B cell (primary cell): ENCODE results near the gene HAO2. TPM values are rescaled to one million over a fixed set of nuclear protein-coding genes. Genes with fewer than 3 reads are reported as not detected.

ENCODE experiments used
- ATAC-seq: fragments of 200-7000 bp; cut with Tn5 transposase; one replicate; pipeline ENCODE4 v1.10.0; 2021; ENCODE audit warnings: low read depth, mild to moderate bottlenecking, moderate number of reproducible peaks, moderate library complexity
- CTCF ChIA-PET: fragments of 350-600 bp; sonication (Branson Sonifier 250); formaldehyde crosslinking; loops from one replicate; lab custom pipeline; 2021; ENCODE audit warnings: antibody characterized with exemption, inconsistent platforms; lab: Charles Lee
- POLR2A ChIA-PET: fragments of 350-600 bp; sonication (Branson Sonifier 250); formaldehyde crosslinking; loops from one replicate; lab custom pipeline; 2021; ENCODE audit warnings: antibody characterized with exemption; lab: Charles Lee
- DNase-seq: peaks from one replicate; pipeline ENCODE4 v3.0.0; 2013
- H2AFZ ChIP-seq: 2 replicates; pipeline ENCODE4 v1.6.1; 2012; ENCODE audit warnings: mild to moderate bottlenecking, low read depth, low read length; ENCODE audit not compliant: insufficient read depth, poor library complexity, severe bottlenecking
- H3K27ac ChIP-seq, 2 donors: 1 replicate in 1 of 2; 2 replicates in 1 of 2; pipeline ENCODE4 v1.5.1; 2012 to 2013; ENCODE audit warnings: low read length in 2 of 2, mild to moderate bottlenecking in 2 of 2, moderate library complexity in 1 of 2
- H3K27me3 ChIP-seq, 4 experiments: fragments of 200-600 bp in 1 of 4; sonication (generic) in 1 of 4; replicated peaks in 1 of 4; 1 replicate in 2 of 4; 2 replicates in 2 of 4; pipeline versions ENCODE4 v1.6.1 to v1.7.0; 2013 to 2016; ENCODE audit warnings: low read length in 3 of 4, mild to moderate bottlenecking in 2 of 4, mixed read lengths in 1 of 4, moderate library complexity in 1 of 4; ENCODE audit not compliant: insufficient read depth in 4 of 4, control insufficient read depth in 3 of 4; ENCODE audit errors: control extremely low read depth in 1 of 4
- H3K36me3 ChIP-seq, 2 experiments: replicated peaks in 1 of 2; 1 replicate in 1 of 2; 2 replicates in 1 of 2; pipeline versions ENCODE4 v1.6.1 to v1.7.1; 2013; ENCODE audit warnings: low read length in 1 of 2; ENCODE audit not compliant: insufficient read depth in 2 of 2, control insufficient read depth in 1 of 2; ENCODE audit errors: control extremely low read depth in 1 of 2, extremely low read depth in 1 of 2
- H3K4me1 ChIP-seq, 2 donors: fragments of 200-600 bp in 1 of 2; sonication (generic) in 1 of 2; 1 replicate in 1 of 2; 2 replicates in 1 of 2; pipeline versions ENCODE4 v1.5.1 to v1.6.1; 2013 to 2017; ENCODE audit warnings: low read length in 2 of 2; ENCODE audit not compliant: control insufficient read depth in 2 of 2, insufficient read depth in 2 of 2
- H3K4me2 ChIP-seq: replicated peaks from 2 replicates; pipeline ENCODE3; 2012; ENCODE audit warnings: mild to moderate bottlenecking, low read depth, low read length; ENCODE audit not compliant: poor library complexity, severe bottlenecking
- H3K4me3 ChIP-seq, 5 experiments: fragments of 200-600 bp in 1 of 5; sonication (generic) in 1 of 5; 1 replicate in 3 of 5; 2 replicates in 2 of 5; pipeline versions ENCODE4 v1.5.1 to v1.7.0; 2011 to 2016; ENCODE audit warnings: low read length in 4 of 5, mild to moderate bottlenecking in 4 of 5, low read depth in 2 of 5, control low read depth in 1 of 5, moderate library complexity in 1 of 5; ENCODE audit not compliant: insufficient read depth in 1 of 5; ENCODE audit errors: control extremely low read depth in 1 of 5, extremely low read depth in 1 of 5
- H3K79me2 ChIP-seq: fragments of 200-600 bp; sonication (generic); one replicate; pipeline ENCODE4 v1.6.0; 2016; ENCODE audit warnings: low read length; ENCODE audit not compliant: control insufficient read depth, insufficient read depth
- H3K9ac ChIP-seq: fragments of 200-600 bp; sonication (generic); 2 replicates; pipeline ENCODE4 v1.6.1; 2017; ENCODE audit warnings: mild to moderate bottlenecking, low read length, moderate library complexity
- H3K9me3 ChIP-seq, 3 donors: one replicate each; pipeline versions ENCODE4 v1.6.1 to v1.7.1; 2013; ENCODE audit warnings: low read length in 2 of 3; ENCODE audit not compliant: control insufficient read depth in 2 of 3, insufficient read depth in 1 of 3; ENCODE audit errors: control extremely low read depth in 1 of 3
- H4K20me1 ChIP-seq: 2 replicates; pipeline ENCODE4 v1.6.0; 2012; ENCODE audit warnings: mild to moderate bottlenecking, low read length; ENCODE audit not compliant: insufficient read depth, control insufficient read depth, poor library complexity, severe bottlenecking
- H3K27ac Mint-ChIP-seq: one replicate; pipeline ENCODE4 v1.8.0; 2021; ENCODE audit warnings: mixed read lengths
- H3K27me3 Mint-ChIP-seq: one replicate; pipeline ENCODE4 v1.8.0; 2021; ENCODE audit warnings: mixed read lengths
- H3K4me1 Mint-ChIP-seq: one replicate; pipeline ENCODE4 v1.8.0; 2021; ENCODE audit warnings: mixed read lengths
- H3K4me3 Mint-ChIP-seq: one replicate; pipeline ENCODE4 v1.8.0; 2021; ENCODE audit warnings: mixed read lengths
- H3K9me3 Mint-ChIP-seq: one replicate; pipeline ENCODE4 v1.8.0; 2022; ENCODE audit warnings: mixed read lengths; ENCODE audit not compliant: insufficient read depth
- EZH2 ChIP-seq: IDR thresholded peaks from 2 replicates; pipeline ENCODE4 v1.6.1; 2012; ENCODE audit warnings: borderline replicate concordance, low read depth, mild to moderate bottlenecking, moderate library complexity, low read length; ENCODE audit not compliant: insufficient read depth, poor library complexity, severe bottlenecking
- WGBS: methylation state at CpG from one replicate; pipeline ENCODE4 v1.1.5; 2013; ENCODE audit warnings: missing lambda C conversion rate; ENCODE audit not compliant: insufficient coverage; 5-methylcytosine and 5-hydroxymethylcytosine counted together
- intact Hi-C: fragments of 100-400 bp; cut with micrococcal nuclease; formaldehyde crosslinking; loops from one replicate; pipeline ENCODE4 v1.10.0; 2022
- polyA plus RNA-seq: library from polyadenylated mRNA; depleted of rRNA; stranded (reverse); fragments of >200 nt; gene quantifications from 2 replicates; pipeline ENCODE4 v1.2.3, GENCODE V29; 2012
- total RNA-seq, 2 donors: library from RNA; stranded (reverse); fragments of 120-200 nt in 1 of 2; gene quantifications; 1 replicate in 1 of 2; 2 replicates in 1 of 2; pipeline versions ENCODE4 v1.2.3 to v1.2.4, GENCODE V29; 2013 to 2022
- TF ChIP-seq, protein P1 (sequence below): fragments of 200-600 bp; IDR thresholded peaks from one replicate; pipeline ENCODE4 v1.8.0; 2022; ENCODE audit warnings: antibody characterized with exemption, mild to moderate bottlenecking

The HAO2 gene
- total and polyA plus RNA-seq, 2 donors (not counting 1 experiment from before 2014, with no cell fraction given) = not detected

DNA sequence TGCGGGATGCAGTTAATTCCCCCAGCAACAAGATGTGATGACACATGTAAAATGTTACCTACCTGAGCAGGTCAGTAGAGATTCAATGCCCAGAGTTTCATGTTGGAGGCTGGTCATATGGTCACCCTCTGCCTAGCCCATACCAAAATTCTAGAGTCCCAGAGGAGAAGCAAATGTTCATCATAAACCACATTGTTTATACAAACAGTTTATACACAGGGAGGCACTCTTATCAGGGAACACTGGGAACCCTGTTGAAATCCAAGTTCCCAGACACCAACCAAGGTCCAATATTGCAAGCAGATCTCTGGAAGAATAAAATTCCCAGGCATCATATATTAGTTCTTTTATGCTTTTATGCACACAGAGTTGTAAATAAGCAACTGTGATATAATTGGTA lies 10.5 kb downstream of the HAO2 start:
- no peaks in the 10 kb centered on the region for H3K36me3 ChIP-seq
- no peak for DNase-seq
- no peak for ATAC-seq
- no peaks in the 10 kb centered on the region for H4K20me1 ChIP-seq
- Mint-ChIP-seq H3K9me3 (peaks cover 2% of the 10 kb centered on the region), H3K27ac (no peak overlapping the region), H3K4me1 (no peaks in the 10 kb centered on the region), H3K27me3 (peaks cover 14% of the 10 kb centered on the region), H3K4me3 (no peak overlapping the region)
- H3K4me2 ChIP-seq = no peak overlapping the region
- H3K79me2 ChIP-seq = no peaks in the 10 kb centered on the region
- no peak overlapping the region for H3K9ac ChIP-seq
- TF ChIP-seq EZH2 = no peak
- TF ChIP-seq, protein P1, sequence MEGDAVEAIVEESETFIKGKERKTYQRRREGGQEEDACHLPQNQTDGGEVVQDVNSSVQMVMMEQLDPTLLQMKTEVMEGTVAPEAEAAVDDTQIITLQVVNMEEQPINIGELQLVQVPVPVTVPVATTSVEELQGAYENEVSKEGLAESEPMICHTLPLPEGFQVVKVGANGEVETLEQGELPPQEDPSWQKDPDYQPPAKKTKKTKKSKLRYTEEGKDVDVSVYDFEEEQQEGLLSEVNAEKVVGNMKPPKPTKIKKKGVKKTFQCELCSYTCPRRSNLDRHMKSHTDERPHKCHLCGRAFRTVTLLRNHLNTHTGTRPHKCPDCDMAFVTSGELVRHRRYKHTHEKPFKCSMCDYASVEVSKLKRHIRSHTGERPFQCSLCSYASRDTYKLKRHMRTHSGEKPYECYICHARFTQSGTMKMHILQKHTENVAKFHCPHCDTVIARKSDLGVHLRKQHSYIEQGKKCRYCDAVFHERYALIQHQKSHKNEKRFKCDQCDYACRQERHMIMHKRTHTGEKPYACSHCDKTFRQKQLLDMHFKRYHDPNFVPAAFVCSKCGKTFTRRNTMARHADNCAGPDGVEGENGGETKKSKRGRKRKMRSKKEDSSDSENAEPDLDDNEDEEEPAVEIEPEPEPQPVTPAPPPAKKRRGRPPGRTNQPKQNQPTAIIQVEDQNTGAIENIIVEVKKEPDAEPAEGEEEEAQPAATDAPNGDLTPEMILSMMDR = no peak
- no peak overlapping the region for H3K4me3 ChIP-seq
- WGBS = 100% methylated on average over 1 of the region's 1 CpG
- no peaks in the 10 kb centered on the region for H3K4me1 ChIP-seq
- ChIA-PET POLR2A (no interaction called here), CTCF (no interaction called here)
- peaks cover 0 to 4% (median 0%) of the 10 kb centered on the region in 4 experiments for H3K27me3 ChIP-seq
- no peaks in the 10 kb centered on the region for H3K9me3 ChIP-seq
- H2AFZ ChIP-seq = no peak overlapping the region
- no peak overlapping the region for H3K27ac ChIP-seq
- intact Hi-C loops = no loop called here

DNA sequence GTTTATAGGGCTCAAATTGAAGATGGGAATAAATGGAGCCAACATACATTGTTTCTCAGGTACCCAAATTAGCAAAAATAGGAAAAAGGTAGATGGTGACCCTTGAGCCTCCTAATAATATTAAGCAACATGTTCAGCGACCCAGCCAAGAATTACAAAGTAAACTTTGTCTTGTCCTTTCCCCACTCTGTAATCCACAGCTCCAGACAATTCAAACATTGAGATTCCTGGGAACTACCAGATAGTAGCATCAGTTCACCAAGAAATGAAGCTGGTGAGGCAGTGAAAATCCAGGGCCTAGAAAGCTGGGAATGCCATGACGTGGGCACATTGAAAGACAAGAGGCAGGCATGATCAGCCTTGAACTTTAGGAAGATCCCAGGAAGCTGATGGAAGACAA lies 11.7 kb downstream of the HAO2 start:
- Histone ChIP-seq H3K27ac (no peak overlapping the region), H3K27me3 (peaks cover 0 to 4% (median 0%) of the 10 kb centered on the region in 4 experiments), H3K4me1 (no peaks in the 10 kb centered on the region), H3K4me2 (no peak overlapping the region), H3K79me2 (no peaks in the 10 kb centered on the region), H2AFZ (no peak overlapping the region), H3K9me3 (no peaks in the 10 kb centered on the region), H3K9ac (no peak overlapping the region), H3K36me3 (no peaks in the 10 kb centered on the region), H4K20me1 (no peaks in the 10 kb centered on the region), H3K4me3 (no peak overlapping the region)
- ChIA-PET POLR2A (no interaction called here), CTCF (no interaction called here)
- peaks cover 10% of the 10 kb centered on the region for H3K27me3 Mint-ChIP-seq
- 65% methylated on average over 1 of the region's 2 CpGs for WGBS
- no peak for TF ChIP-seq EZH2
- TF ChIP-seq, protein P1 = no peak
- no peaks in the 10 kb centered on the region for H3K4me1 Mint-ChIP-seq
- H3K27ac Mint-ChIP-seq = no peak overlapping the region
- intact Hi-C loops = no loop called here
- ATAC-seq (no peak), DNase-seq (no peak)
- H3K4me3 Mint-ChIP-seq = no peak overlapping the region
- H3K9me3 Mint-ChIP-seq = peaks cover 2% of the 10 kb centered on the region
